ENCODE results near the gene CNTNAP5. TPM values are rescaled to one million over a fixed set of nuclear protein-coding genes. Genes with fewer than 3 reads are reported as not detected.

Gene CNTNAP5
- total RNA-seq, 1 donor from 2014 or later: not detected

GRCh38 chr2:124250433-124250832, 225.3 kb downstream of the CNTNAP5 start:
- Histone ChIP-seq H3K27me3 (ENCODE audit: low read depth) (no peaks in the 10 kb centered on the region), H3K36me3 (no peaks in the 10 kb centered on the region), H3K4me3 (no peak overlapping the region), H3K27ac (replicated peaks) (no peak overlapping the region), H3K4me1 (no peaks in the 10 kb centered on the region), H3K9me3 (replicated peaks) (no peaks in the 10 kb centered on the region)
- no peak for DNase-seq
- intact Hi-C loops (cut with micrococcal nuclease): no loop called here
- no peak for TF ChIP-seq CTCF (IDR thresholded peaks at IDR 0.05; ENCODE audit: borderline replicate concordance)

GRCh38 chr2:124254621-124255020, 229.5 kb downstream of the CNTNAP5 start:
- Histone ChIP-seq H3K36me3 (no peaks in the 10 kb centered on the region), H3K27ac (replicated peaks) (no peak overlapping the region), H3K4me3 (no peak overlapping the region), H3K27me3 (ENCODE audit: low read depth) (no peaks in the 10 kb centered on the region), H3K4me1 (no peaks in the 10 kb centered on the region), H3K9me3 (replicated peaks) (peaks cover 4% of the 10 kb centered on the region)
- no peak for DNase-seq
- intact Hi-C loops (cut with micrococcal nuclease): no loop called here
- TF ChIP-seq CTCF (IDR thresholded peaks at IDR 0.05; ENCODE audit: borderline replicate concordance): no peak

DNA sequence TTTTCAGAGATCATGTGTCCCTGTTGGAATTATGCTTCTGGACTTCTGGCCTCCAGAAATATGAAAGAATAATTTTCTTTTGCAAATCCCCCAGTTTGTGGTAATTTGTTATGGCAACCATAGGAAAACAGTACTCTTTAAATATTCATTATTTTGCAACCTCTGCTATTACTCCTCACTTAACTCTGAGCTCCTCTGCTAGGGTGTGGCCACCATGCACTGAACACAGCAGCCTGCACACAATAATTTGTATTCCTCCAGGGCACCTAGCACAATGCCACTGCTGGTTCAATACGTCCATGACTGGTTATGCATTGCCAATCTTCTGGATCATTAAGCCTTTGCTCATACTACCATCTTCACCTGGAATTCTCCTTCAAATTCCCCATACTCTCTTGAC, 232.0 kb downstream of the CNTNAP5 start:
- Histone ChIP-seq H3K36me3 (no peaks in the 10 kb centered on the region), H3K4me1 (no peaks in the 10 kb centered on the region), H3K27me3 (ENCODE audit: low read depth) (no peaks in the 10 kb centered on the region), H3K9me3 (replicated peaks) (peaks cover 4% of the 10 kb centered on the region), H3K4me3 (no peak overlapping the region), H3K27ac (replicated peaks) (no peak overlapping the region)
- intact Hi-C loops (cut with micrococcal nuclease): no loop called here
- no peak for TF ChIP-seq CTCF (IDR thresholded peaks at IDR 0.05; ENCODE audit: borderline replicate concordance)
- no peak for DNase-seq

DNA sequence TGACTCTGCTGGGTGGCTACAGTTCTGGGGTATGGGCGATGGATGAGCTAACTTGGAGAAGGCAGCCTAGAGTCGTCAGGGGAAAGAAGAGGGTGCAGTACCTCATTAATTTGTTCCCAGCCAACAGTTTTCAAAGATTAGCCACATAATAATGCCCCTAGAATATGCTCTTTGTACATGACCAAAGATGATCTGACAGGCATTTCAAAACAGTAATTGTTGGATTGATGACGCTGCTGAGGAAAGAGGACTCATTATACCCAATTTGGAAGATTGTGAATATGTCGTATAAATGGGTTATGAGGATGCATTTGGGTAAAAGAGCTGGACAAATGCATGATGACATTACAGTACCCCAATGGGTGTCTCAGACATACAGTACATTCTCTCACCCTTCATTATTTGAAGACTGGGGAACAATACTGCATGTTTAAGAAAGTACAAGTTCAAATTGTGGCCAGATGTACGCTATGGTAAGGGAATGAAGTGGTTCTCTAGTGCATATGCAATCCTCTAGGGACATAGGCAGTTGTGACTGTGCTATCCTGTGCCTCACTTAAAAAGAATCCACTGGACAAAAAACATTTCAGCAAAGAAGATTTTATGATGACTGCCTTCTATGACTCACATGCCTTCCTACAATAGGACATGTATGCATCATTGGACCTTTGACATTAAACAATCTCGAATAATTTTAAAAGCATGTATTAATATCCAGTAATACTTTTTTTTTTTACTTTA, 233.2 kb downstream of the CNTNAP5 start:
- H3K36me3 ChIP-seq: no peaks in the 10 kb centered on the region
- H3K27ac ChIP-seq (replicated peaks): no peak overlapping the region
- intact Hi-C loops (cut with micrococcal nuclease): no loop called here
- H3K4me3 ChIP-seq: no peak overlapping the region
- H3K9me3 ChIP-seq (replicated peaks): peaks cover 4% of the 10 kb centered on the region
- TF ChIP-seq CTCF (IDR thresholded peaks at IDR 0.05; ENCODE audit: borderline replicate concordance): no peak
- no peaks in the 10 kb centered on the region for H3K4me1 ChIP-seq
- no peak for DNase-seq
- no peaks in the 10 kb centered on the region for H3K27me3 ChIP-seq (ENCODE audit: low read depth)

GRCh38 chr2:124261456-124261855, 236.4 kb downstream of the CNTNAP5 start:
- Histone ChIP-seq H3K4me3 (no peak overlapping the region), H3K4me1 (no peaks in the 10 kb centered on the region), H3K27me3 (ENCODE audit: low read depth) (no peaks in the 10 kb centered on the region), H3K36me3 (no peaks in the 10 kb centered on the region), H3K9me3 (replicated peaks) (peaks cover 4% of the 10 kb centered on the region), H3K27ac (replicated peaks) (no peak overlapping the region)
- DNase-seq: no peak
- intact Hi-C loops (cut with micrococcal nuclease): no loop called here
- no peak for TF ChIP-seq CTCF (IDR thresholded peaks at IDR 0.05; ENCODE audit: borderline replicate concordance)
